RKO (cell line): ENCODE measurements around the gene NOXA1.

Experiments used
- DNase-seq: peaks from one replicate; pipeline ENCODE4 v3.0.0-alpha.2; 2016; ENCODE audit warnings: low spot score

The NOXA1 gene

GRCh38 chr9:137454597-137455358 is 31.6 kb downstream of the NOXA1 start:
- no peak for DNase-seq

- DNase-seq, result no peak
These were observed 32.3 kb downstream of the NOXA1 start for GRCh38 chr9:137455359-137455991.

- DNase-seq, result no peak
These were observed 33.1 kb downstream of the NOXA1 start for GRCh38 chr9:137456061-137456863.

- no peak for DNase-seq
These were observed 33.7 kb downstream of the NOXA1 start for GRCh38 chr9:137456864-137457405.

- no peak for DNase-seq
These were observed 34.4 kb downstream of the NOXA1 start for GRCh38 chr9:137457406-137458193.

- peak; percentile 49 for DNase-seq
These were observed 35.3 kb downstream of the NOXA1 start for GRCh38 chr9:137458194-137459151.

GRCh38 chr9:137459152-137459600 is 36.0 kb downstream of the NOXA1 start, which contains the start of gene NSMF:
NSMF (minus strand) TSS chr9:137459334; CDS start chr9:137459102, 232 bp downstream.
- peak; percentile 96 for DNase-seq

- no peak for DNase-seq
These were observed 36.6 kb downstream of the NOXA1 start for GRCh38 chr9:137459601-137460362.

GRCh38 chr9:137460363-137461315 is 37.4 kb downstream of the NOXA1 start:
- DNase-seq, result no peak

- DNase-seq, result no peak
These were observed 38.1 kb downstream of the NOXA1 start for GRCh38 chr9:137461316-137461662.

GRCh38 chr9:137461663-137462395 is 38.6 kb downstream of the NOXA1 start:
- DNase-seq, result peak; percentile 41

GRCh38 chr9:137462396-137462985 is 39.3 kb downstream of the NOXA1 start:
- no peak for DNase-seq

GRCh38 chr9:137462986-137463930 is 40.1 kb downstream of the NOXA1 start:
- no peak for DNase-seq

GRCh38 chr9:137463931-137464290 is 40.7 kb downstream of the NOXA1 start:
- no peak for DNase-seq

- DNase-seq, result no peak
These were observed 41.3 kb downstream of the NOXA1 start for GRCh38 chr9:137464291-137464999.
